ENCODE data around the gene IL4I1.

DNA sequence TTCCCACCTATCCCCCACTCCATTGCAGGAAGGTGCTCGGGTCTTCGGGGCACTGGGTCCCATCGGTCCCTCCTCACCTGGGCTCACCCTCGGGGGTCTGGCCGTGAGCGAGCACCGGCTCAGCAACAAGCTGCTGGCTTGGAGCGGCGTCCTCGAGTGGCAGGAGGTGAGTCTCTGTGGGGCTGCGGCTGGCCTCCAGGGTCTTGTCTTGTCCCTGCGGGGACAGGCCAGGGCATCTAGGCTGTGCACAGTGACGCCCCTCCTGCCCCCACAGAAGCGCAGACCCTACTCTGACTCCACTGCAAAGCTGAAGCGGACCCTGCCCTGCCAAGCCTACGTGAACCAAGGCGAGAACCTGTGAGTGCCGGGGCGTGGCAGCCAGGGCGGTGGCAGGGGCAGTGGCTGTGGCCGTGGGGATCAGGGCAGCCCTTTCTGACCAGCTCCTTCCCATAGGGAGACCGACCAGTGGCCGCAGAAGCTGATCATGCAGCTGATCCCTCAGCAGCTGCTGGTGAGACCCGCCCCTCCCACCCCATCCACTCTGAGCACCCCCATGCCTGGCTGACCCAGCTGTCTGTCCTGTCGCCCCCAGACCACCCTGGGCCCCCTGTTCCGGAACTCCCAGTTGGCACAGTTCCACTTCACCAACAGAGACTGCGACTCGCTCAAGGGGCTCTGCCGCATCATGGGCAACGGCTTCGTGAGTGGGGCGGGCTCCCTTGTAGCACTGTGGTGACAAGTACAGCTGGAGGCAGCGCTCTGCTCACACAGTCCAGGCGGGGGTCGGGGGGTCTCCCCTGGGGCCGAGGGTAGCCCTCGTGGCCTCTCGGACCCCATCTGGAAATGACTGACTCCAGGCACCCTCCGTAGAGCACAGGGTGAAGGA, 42.1 kb downstream of the IL4I1 start:
- no peak for TF ChIP-seq POLR2A (IDR thresholded peaks at IDR 0.05; ENCODE audit: low read length)
- no peak for TF ChIP-seq GATA1 (IDR thresholded peaks at IDR 0.05; ENCODE audit: low read depth, low read length)
